DOHH2 (cell line): ENCODE results near the gene CORO1C.
"Not testable (repeated sequence)": the region's sequence is repeated elsewhere in the genome, so short reads cannot be mapped to it uniquely, and the experiment has no call there.

ENCODE experiments used
- H3F3A ChIP-seq: fragments of 200-600 bp; sonication (generic), shearing (Covaris generic); 2 replicates; pipeline ENCODE4 v1.6.0; 2016; ENCODE audit warnings: antibody characterized with exemption, mild to moderate bottlenecking; ENCODE audit not compliant: control insufficient read depth, insufficient read depth
- H3K27ac ChIP-seq: fragments of 200-600 bp; sonication (generic); 2 replicates; pipeline ENCODE4 v1.5.1; 2014; ENCODE audit warnings: low read depth, mild to moderate bottlenecking, low read length, moderate library complexity
- H3K27me3 ChIP-seq: fragments of 200-600 bp; sonication (generic); 2 replicates; pipeline ENCODE4 v1.6.1; 2014; ENCODE audit warnings: mild to moderate bottlenecking, low read length, mixed read lengths; ENCODE audit not compliant: control insufficient read depth
- H3K36me3 ChIP-seq: fragments of 200-600 bp; sonication (generic); 2 replicates; pipeline ENCODE4 v1.6.1; 2014; ENCODE audit warnings: mild to moderate bottlenecking, low read length, moderate library complexity, mixed read lengths; ENCODE audit not compliant: control insufficient read depth
- H3K4me1 ChIP-seq: fragments of 200-600 bp; sonication (generic); 2 replicates; pipeline ENCODE4 v1.6.1; 2014; ENCODE audit warnings: mild to moderate bottlenecking, low read length, mixed read lengths; ENCODE audit not compliant: control insufficient read depth
- H3K4me2 ChIP-seq: fragments of 200-600 bp; sonication (generic); 2 replicates; pipeline ENCODE4 v1.6.0; 2014; ENCODE audit warnings: mild to moderate bottlenecking, low read length, moderate library complexity
- H3K4me3 ChIP-seq: fragments of 200-600 bp; sonication (generic); 2 replicates; pipeline ENCODE4 v1.5.1; 2014; ENCODE audit warnings: mild to moderate bottlenecking, low read length, mixed read lengths
- H3K79me2 ChIP-seq: fragments of 200-600 bp; sonication (generic); 2 replicates; pipeline ENCODE4 v1.6.1; 2014; ENCODE audit warnings: mild to moderate bottlenecking, low read length, mixed read lengths; ENCODE audit not compliant: control insufficient read depth
- H3K9me2 ChIP-seq: fragments of 200-600 bp; sonication (generic); replicated peaks from 2 replicates; pipeline ENCODE4 v1.6.1; 2014; ENCODE audit warnings: mild to moderate bottlenecking, low read length, mixed read lengths; ENCODE audit not compliant: control insufficient read depth
- H3K9me3 ChIP-seq: fragments of 200-600 bp; sonication (generic); 2 replicates; pipeline ENCODE4 v1.6.1; 2014; ENCODE audit warnings: antibody characterized with exemption, low read length, mixed read lengths; ENCODE audit not compliant: control insufficient read depth, insufficient read depth
- H4K20me1 ChIP-seq: fragments of 200-600 bp; sonication (generic); 2 replicates; pipeline ENCODE4 v1.6.0; 2014; ENCODE audit warnings: low read depth, mild to moderate bottlenecking, antibody characterized with exemption, low read length, moderate library complexity; ENCODE audit not compliant: control insufficient read depth, insufficient read depth
- EZH2phosphoT487 ChIP-seq: fragments of 200-600 bp; sonication (generic); IDR thresholded peaks from 2 replicates; pipeline ENCODE4 v1.6.1; 2017; ENCODE audit warnings: borderline replicate concordance, mild to moderate bottlenecking, antibody characterized with exemption, low read length, moderate library complexity, mixed read lengths
- TF ChIP-seq, protein P1 (sequence below): fragments of 200-600 bp; sonication (generic); IDR thresholded peaks from one replicate; pipeline ENCODE4 v1.5.1; 2014; ENCODE audit warnings: antibody characterized with exemption, mild to moderate bottlenecking, low read depth, low read length; ENCODE audit not compliant: poor library complexity, severe bottlenecking

Gene CORO1C

DNA sequence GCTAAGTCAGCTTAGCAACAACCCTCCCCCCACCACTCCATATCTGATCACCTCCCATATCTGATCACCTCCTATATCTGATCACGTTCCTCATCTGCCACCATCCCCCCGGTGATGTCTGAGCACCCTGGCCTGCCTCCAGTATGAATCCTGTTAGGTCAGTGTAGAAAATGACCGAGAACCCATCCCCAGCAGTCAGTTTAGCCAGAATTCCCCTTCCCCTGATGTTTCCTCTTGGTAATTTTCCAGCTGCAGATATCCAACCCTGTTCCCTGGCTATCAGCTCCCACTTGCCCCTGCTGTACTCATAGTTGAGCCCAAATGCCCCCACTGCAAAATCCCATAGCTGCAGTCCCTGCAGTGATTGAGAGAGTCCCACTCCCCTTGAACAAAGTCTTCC, 110.2 kb downstream of the CORO1C start:
- Histone ChIP-seq H3K9me3 (peaks cover 4% of the 10 kb centered on the region; the same call in 1 of the 2 replicates), H3K4me3 (no peak overlapping the region), H3K9me2 (no peaks in the 10 kb centered on the region), H3K4me1 (peaks cover 27% of the 10 kb centered on the region), H3K36me3 (no peaks in the 10 kb centered on the region), H3K27ac (no peak overlapping the region), H3K27me3 (peaks cover 4% of the 10 kb centered on the region), H3K79me2 (no peaks in the 10 kb centered on the region), H3K4me2 (no peak overlapping the region), H4K20me1 (no peaks in the 10 kb centered on the region), H3F3A (no peaks in the 10 kb centered on the region)
- TF ChIP-seq, protein P1, sequence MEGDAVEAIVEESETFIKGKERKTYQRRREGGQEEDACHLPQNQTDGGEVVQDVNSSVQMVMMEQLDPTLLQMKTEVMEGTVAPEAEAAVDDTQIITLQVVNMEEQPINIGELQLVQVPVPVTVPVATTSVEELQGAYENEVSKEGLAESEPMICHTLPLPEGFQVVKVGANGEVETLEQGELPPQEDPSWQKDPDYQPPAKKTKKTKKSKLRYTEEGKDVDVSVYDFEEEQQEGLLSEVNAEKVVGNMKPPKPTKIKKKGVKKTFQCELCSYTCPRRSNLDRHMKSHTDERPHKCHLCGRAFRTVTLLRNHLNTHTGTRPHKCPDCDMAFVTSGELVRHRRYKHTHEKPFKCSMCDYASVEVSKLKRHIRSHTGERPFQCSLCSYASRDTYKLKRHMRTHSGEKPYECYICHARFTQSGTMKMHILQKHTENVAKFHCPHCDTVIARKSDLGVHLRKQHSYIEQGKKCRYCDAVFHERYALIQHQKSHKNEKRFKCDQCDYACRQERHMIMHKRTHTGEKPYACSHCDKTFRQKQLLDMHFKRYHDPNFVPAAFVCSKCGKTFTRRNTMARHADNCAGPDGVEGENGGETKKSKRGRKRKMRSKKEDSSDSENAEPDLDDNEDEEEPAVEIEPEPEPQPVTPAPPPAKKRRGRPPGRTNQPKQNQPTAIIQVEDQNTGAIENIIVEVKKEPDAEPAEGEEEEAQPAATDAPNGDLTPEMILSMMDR, result no peak
- TF ChIP-seq EZH2phosphoT487, result no peak

DNA sequence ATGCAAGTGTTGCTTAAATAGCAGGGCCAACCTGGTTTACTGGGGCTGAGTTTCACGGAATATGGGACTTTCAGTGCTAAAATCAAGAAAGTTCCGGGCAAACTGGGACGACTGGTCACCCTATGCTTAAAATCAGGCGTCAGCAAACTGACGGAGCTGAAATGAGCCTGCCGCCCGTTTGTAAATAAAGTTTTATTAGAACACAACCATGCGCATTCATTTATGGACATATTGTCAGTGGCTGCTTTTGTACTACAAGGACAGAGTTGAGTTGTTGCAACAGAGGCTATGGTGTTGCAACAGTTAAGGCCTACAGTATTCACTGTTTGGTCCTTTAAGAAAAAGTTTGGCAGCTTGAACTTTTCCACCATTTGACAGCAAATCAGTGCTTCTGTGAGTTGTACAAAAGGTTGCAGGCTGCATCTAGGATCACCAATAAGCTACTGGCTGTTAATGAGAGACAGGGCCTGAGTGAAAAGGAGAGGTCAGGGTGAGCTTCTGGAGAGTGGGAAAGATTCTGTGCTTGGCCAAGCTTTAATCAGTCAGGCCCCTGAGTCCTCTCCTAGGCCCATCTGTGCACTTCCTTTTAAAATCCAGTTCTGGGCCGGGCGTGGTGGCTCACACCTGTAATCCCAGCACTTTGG, 111.0 kb downstream of the CORO1C start:
- peaks cover 10% of the 10 kb centered on the region; the same call in 1 of the 2 replicates for H3K9me3 ChIP-seq
- no peaks in the 10 kb centered on the region for H3K36me3 ChIP-seq
- no peak overlapping the region for H3K27ac ChIP-seq
- H4K20me1 ChIP-seq, result no peaks in the 10 kb centered on the region
- peaks cover 4% of the 10 kb centered on the region for H3K27me3 ChIP-seq
- no peak for TF ChIP-seq EZH2phosphoT487
- TF ChIP-seq, protein P1, result no peak
- peaks cover 27% of the 10 kb centered on the region for H3K4me1 ChIP-seq
- no peaks in the 10 kb centered on the region for H3K9me2 ChIP-seq
- no peak overlapping the region for H3K4me3 ChIP-seq
- H3F3A ChIP-seq, result no peaks in the 10 kb centered on the region
- no peaks in the 10 kb centered on the region for H3K79me2 ChIP-seq
- H3K4me2 ChIP-seq, result no peak overlapping the region

DNA sequence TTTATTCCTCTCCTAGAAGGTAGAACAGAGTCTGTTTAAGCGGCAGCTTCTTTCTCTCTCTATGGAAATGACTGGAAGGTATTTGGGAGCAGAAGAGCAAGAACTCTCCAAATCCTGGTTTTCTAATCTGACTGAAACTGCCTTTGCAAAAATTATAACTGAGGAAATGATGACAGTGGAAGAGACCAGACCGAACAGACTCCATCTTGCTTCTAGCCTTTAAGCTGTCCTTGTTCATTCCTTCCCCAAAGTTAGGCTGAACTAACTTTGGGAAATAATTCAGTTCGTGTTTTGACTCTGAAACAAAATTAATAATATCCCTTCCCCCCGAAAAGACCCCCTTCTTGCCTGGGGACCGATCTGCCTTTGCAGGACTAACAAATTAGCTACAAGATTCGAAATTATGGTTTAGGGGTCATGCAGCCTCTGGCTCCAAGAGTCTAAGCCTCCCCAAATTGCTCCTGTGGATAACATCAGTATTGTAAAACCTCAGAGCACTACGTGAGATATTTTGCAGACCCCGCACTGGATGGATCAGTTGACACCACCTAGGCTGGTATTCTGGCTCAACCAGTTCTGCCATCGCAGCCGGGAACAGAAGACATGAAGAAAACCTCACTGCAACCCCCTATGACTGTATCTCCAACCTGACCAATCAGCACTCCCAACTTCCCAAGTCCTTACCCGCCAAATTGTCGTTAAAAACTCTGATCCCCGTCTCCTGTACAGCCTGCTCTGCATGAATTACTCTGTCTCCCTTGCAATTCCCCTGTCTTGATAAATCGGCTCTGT, 111.8 kb downstream of the CORO1C start:
- Histone ChIP-seq H3K9me3 (peaks cover 10% of the 10 kb centered on the region; the same call in 1 of the 2 replicates), H3K9me2 (no peaks in the 10 kb centered on the region), H3K27me3 (peaks cover 4% of the 10 kb centered on the region), H3K4me1 (peaks cover 27% of the 10 kb centered on the region), H3K4me2 (no peak overlapping the region), H3F3A (no peaks in the 10 kb centered on the region), H3K27ac (no peak overlapping the region), H4K20me1 (no peaks in the 10 kb centered on the region), H3K79me2 (no peaks in the 10 kb centered on the region), H3K4me3 (no peak overlapping the region), H3K36me3 (no peaks in the 10 kb centered on the region)
- TF ChIP-seq, protein P1, result no peak
- no peak for TF ChIP-seq EZH2phosphoT487

DNA sequence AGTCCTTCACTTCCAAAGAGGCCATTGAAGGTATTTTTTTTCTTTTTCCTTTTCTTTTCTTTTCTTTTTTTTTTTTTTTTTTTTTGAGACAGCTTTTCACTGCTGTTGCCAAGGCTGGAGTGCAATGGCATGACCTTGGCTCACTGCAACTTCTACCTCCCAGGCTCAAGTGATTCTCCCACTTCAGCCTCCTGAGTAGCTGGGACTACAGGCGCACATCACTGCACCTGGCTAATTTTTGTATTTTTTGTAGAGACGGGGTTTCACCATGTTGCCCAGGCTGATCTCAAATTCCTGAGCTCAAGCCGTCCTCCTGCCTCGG, 112.4 kb downstream of the CORO1C start:
- H4K20me1 ChIP-seq, H3K4me3 ChIP-seq, H3K9me2 ChIP-seq, H3K9me3 ChIP-seq, H3K27ac ChIP-seq, H3K36me3 ChIP-seq, H3K79me2 ChIP-seq, H3K4me2 ChIP-seq, H3K27me3 ChIP-seq, H3F3A ChIP-seq: not testable (repeated sequence)
- peaks cover 27% of the 10 kb centered on the region for H3K4me1 ChIP-seq
